Activated B cell treated with CpG ODN at 0.5 μM for 24 hours (primary cell): Measurements from ENCODE around the gene NEUROG1. TPM values are rescaled to one million over a fixed set of nuclear protein-coding genes. Genes with fewer than 3 reads are reported as not detected.
"Not testable (repeated sequence)": the region's sequence is repeated elsewhere in the genome, so short reads cannot be mapped to it uniquely, and the experiment has no call there.

ENCODE experiments used
- ATAC-seq: fragments of 200-7000 bp; cut with Tn5 transposase; one replicate; pipeline ENCODE4 v1.10.0; 2021; ENCODE audit warnings: low read depth, mild to moderate bottlenecking, moderate library complexity
- CTCF ChIA-PET: fragments of 350-600 bp; sonication (Branson Sonifier 250); formaldehyde crosslinking; loops from one replicate; lab custom pipeline; 2021; ENCODE audit warnings: antibody characterized with exemption; lab: Charles Lee
- POLR2A ChIA-PET: fragments of 350-600 bp; sonication (Branson Sonifier 250); formaldehyde crosslinking; loops from one replicate; lab custom pipeline; 2021; ENCODE audit warnings: antibody characterized with exemption; lab: Charles Lee
- DNase-seq: peaks from one replicate; pipeline ENCODE4 v3.0.0; 2022
- H3K27ac Mint-ChIP-seq: one replicate; pipeline ENCODE4 v1.8.0; 2020; ENCODE audit warnings: mixed read lengths
- H3K27me3 Mint-ChIP-seq: one replicate; pipeline ENCODE4 v1.8.0; 2021; ENCODE audit warnings: mixed read lengths
- H3K36me3 Mint-ChIP-seq: one replicate; pipeline ENCODE4 v1.8.0; 2021; ENCODE audit warnings: low read depth, mixed read lengths
- H3K4me1 Mint-ChIP-seq: one replicate; pipeline ENCODE4 v1.8.0; 2021; ENCODE audit warnings: mixed read lengths
- H3K4me3 Mint-ChIP-seq: one replicate; pipeline ENCODE4 v1.8.0; 2020; ENCODE audit warnings: mild to moderate bottlenecking, mixed read lengths
- H3K9me3 Mint-ChIP-seq: one replicate; pipeline ENCODE4 v1.8.0; 2020; ENCODE audit warnings: mixed read lengths
- CTCF ChIP-seq: fragments of 200-600 bp; IDR thresholded peaks from one replicate; pipeline ENCODE4 v1.8.0; 2022; ENCODE audit warnings: antibody characterized with exemption, mild to moderate bottlenecking
- intact Hi-C: fragments of 100-400 bp; cut with micrococcal nuclease; formaldehyde crosslinking; loops from one replicate; pipeline ENCODE4 v1.15.1; 2024
- total RNA-seq: library from RNA; stranded (reverse); gene quantifications from 2 replicates; pipeline ENCODE4 v1.2.3, GENCODE V29; 2022

NEUROG1 gene
- total RNA-seq, 1 donor from 2014 or later: not detected

GRCh38 chr5:135534609-135535419 is 950 bp downstream of the NEUROG1 start:
- intact Hi-C loops: no loop called here
- POLR2A ChIA-PET: no interaction called here
- TF ChIP-seq CTCF: no peak
- Mint-ChIP-seq H3K27ac (no peak overlapping the region), H3K9me3 (no peaks in the 10 kb centered on the region), H3K4me1 (peaks cover 4% of the 10 kb centered on the region), H3K27me3 (peaks cover 78% of the 10 kb centered on the region), H3K36me3 (no peaks in the 10 kb centered on the region), H3K4me3 (no peak overlapping the region)
- no peak for ATAC-seq
- DNase-seq: no peak
- CTCF ChIA-PET: interaction anchor here (2.1 kb wide), 1 partner anchor 31 kb away, joined by 4 read pairs; no protein-coding TSS in a partner anchor

GRCh38 chr5:135533794-135534193 is 2.0 kb downstream of the NEUROG1 start:
- Mint-ChIP-seq H3K4me3 (no peak overlapping the region), H3K9me3 (no peaks in the 10 kb centered on the region), H3K36me3 (no peaks in the 10 kb centered on the region), H3K27me3 (peaks cover 68% of the 10 kb centered on the region), H3K27ac (no peak overlapping the region), H3K4me1 (peaks cover 4% of the 10 kb centered on the region)
- no peak for ATAC-seq
- POLR2A ChIA-PET: no interaction called here
- CTCF ChIA-PET: interaction anchor here (2.1 kb wide), 1 partner anchor 32 kb away, joined by 4 read pairs; no protein-coding TSS in a partner anchor
- DNase-seq: no peak
- intact Hi-C loops: no loop called here
- TF ChIP-seq CTCF: no peak

DNA sequence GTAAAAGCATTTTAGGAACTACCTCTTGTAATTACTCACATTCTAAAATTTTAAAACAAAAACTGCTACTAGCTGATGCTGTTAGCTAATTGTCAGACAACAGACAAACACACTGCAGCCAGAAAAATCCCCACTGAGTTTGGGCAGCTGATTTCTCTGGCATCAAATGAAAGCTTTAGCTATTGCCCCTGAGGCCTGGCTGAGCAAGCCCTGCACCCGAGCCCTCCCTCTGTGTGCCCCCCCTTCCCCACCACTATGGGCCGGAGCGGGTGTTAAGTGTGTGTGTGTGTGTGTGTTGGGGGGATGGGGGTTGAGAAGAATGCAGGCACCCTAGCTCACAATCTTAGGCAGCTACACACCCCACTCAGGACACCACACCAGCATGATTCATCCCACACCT is 2.4 kb downstream of the NEUROG1 start:
- ChIA-PET CTCF (interaction anchor here (2.1 kb wide), 1 partner anchor 33 kb away, joined by 4 read pairs; no protein-coding TSS in a partner anchor), POLR2A (no interaction called here)
- no peak for ATAC-seq
- H3K36me3 Mint-ChIP-seq: no peaks in the 10 kb centered on the region
- H3K27ac Mint-ChIP-seq: no peak overlapping the region
- peaks cover 64% of the 10 kb centered on the region for H3K27me3 Mint-ChIP-seq
- no peaks in the 10 kb centered on the region for H3K9me3 Mint-ChIP-seq
- H3K4me1 Mint-ChIP-seq: peaks cover 4% of the 10 kb centered on the region
- intact Hi-C loops: no loop called here
- TF ChIP-seq CTCF: no peak
- H3K4me3 Mint-ChIP-seq: no peak overlapping the region
- DNase-seq: no peak

- intact Hi-C loops, H3K27ac Mint-ChIP-seq, DNase-seq, ATAC-seq, CTCF ChIA-PET, H3K4me1 Mint-ChIP-seq, H3K4me3 Mint-ChIP-seq, H3K36me3 Mint-ChIP-seq, POLR2A ChIA-PET, H3K9me3 Mint-ChIP-seq: not testable (repeated sequence)
- peaks cover 59% of the 10 kb centered on the region for H3K27me3 Mint-ChIP-seq
These were observed 6.2 kb downstream of the NEUROG1 start for GRCh38 chr5:135529576-135529975.

GRCh38 chr5:135526924-135527323 is 8.8 kb downstream of the NEUROG1 start:
- intact Hi-C loops: no loop called here
- Mint-ChIP-seq H3K4me3 (no peak overlapping the region), H3K36me3 (no peaks in the 10 kb centered on the region), H3K9me3 (peaks cover 9% of the 10 kb centered on the region), H3K27me3 (peaks cover 51% of the 10 kb centered on the region), H3K4me1 (no peaks in the 10 kb centered on the region), H3K27ac (no peak overlapping the region)
- POLR2A ChIA-PET: no interaction called here
- CTCF ChIA-PET: no interaction called here
- DNase-seq: no peak
- TF ChIP-seq CTCF: no peak
- no peak for ATAC-seq
